Fibroblast of gingiva (primary cell): Measurements from ENCODE around the gene ADAMTSL3.

Source experiments
- DNase-seq: peaks from one replicate; pipeline ENCODE4 v3.0.0-alpha.2; 2011; ENCODE audit warnings: low read depth

The ADAMTSL3 gene

GRCh38 chr15:83880529-83880928 lies 226.6 kb downstream of the ADAMTSL3 start:
- DNase-seq: no peak

GRCh38 chr15:83881156-83881555 lies 227.2 kb downstream of the ADAMTSL3 start:
- DNase-seq: no peak

DNA sequence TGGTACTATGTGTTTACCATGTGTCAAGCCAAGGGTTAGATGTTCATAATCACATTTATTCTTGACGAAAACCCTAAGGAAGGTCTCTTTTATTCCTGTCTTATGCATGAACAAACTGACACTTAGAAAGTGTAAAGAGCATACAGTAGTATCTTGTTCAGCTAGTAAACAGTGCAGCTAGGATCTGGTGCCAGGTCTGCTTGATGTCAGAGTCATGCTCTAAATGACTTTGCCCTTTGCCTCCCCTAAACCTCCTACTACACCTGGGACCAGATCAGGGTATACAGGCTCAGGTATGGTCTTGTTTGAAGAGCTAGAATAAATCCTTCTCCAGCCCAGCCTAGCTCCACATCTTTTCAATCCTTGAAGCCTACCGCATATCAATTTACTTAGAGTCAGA lies 232.4 kb downstream of the ADAMTSL3 start:
- no peak for DNase-seq

GRCh38 chr15:83887404-83887803 lies 233.5 kb downstream of the ADAMTSL3 start:
- no peak for DNase-seq

GRCh38 chr15:83887961-83888360 lies 234.0 kb downstream of the ADAMTSL3 start:
- no peak for DNase-seq

GRCh38 chr15:83889995-83890394 lies 236.1 kb downstream of the ADAMTSL3 start:
- no peak for DNase-seq

DNA sequence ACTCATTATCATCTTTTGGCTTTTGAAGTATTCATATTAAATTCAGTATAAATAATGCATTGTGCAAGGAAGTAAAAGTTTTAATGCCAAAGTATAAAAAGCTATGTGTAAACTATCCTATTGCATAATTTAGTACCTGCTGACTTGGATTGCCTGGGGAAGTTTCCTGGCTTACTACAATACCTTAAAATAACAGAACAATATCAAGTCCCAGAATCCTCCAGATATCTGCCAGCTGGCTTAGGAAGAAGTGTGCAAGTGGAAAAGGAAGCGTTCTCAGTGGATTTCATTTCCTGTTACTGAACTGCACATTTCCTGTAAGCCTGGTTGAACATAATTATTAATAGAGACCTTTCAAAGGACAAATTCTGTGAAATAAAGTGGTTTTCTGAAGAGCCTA lies 236.7 kb downstream of the ADAMTSL3 start:
- DNase-seq: no peak

- no peak for DNase-seq
Measured at GRCh38 chr15:83892498-83892897, 238.6 kb downstream of the ADAMTSL3 start.

DNA sequence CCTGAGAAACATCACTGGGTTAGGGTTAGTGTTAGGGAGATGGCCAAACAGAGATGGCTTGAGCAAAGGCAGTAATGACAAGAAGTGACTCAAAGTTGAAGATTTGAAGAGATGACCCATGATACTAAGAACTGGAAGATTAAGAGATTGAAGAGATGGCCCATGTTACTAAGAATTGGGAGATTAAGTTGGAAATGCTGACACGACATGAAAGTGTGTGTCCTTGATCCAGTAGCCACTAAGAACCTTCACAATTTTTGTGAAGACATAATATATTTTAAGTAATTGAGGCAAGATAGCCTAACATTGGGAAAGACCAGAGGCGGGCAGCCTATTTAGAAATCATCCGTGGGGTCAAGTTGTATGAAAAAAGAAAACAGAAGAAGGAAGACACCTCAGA lies 239.4 kb downstream of the ADAMTSL3 start:
- DNase-seq: no peak

GRCh38 chr15:83897037-83897436 lies 243.1 kb downstream of the ADAMTSL3 start:
- DNase-seq: no peak

DNA sequence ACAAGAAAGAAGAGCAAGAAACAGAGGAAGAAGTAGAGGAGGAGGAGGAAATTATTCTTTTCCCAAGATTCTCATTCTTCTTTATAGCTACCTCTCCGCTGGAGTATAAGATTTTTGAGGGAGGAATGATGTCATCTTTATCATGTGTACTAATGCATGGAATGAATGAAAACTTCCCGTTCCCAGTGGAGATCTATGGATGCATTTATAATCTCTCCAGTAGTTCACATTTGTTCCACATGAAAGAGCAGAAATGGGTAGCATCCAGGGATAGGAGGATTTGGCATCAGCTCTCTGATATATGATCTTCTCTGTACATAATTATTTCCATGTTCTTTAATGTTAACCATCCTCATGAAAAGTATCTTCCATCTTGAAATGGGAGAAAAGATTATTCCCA lies 244.4 kb downstream of the ADAMTSL3 start:
- no peak for DNase-seq

GRCh38 chr15:83899670-83900069 lies 245.7 kb downstream of the ADAMTSL3 start:
- DNase-seq: no peak

DNA sequence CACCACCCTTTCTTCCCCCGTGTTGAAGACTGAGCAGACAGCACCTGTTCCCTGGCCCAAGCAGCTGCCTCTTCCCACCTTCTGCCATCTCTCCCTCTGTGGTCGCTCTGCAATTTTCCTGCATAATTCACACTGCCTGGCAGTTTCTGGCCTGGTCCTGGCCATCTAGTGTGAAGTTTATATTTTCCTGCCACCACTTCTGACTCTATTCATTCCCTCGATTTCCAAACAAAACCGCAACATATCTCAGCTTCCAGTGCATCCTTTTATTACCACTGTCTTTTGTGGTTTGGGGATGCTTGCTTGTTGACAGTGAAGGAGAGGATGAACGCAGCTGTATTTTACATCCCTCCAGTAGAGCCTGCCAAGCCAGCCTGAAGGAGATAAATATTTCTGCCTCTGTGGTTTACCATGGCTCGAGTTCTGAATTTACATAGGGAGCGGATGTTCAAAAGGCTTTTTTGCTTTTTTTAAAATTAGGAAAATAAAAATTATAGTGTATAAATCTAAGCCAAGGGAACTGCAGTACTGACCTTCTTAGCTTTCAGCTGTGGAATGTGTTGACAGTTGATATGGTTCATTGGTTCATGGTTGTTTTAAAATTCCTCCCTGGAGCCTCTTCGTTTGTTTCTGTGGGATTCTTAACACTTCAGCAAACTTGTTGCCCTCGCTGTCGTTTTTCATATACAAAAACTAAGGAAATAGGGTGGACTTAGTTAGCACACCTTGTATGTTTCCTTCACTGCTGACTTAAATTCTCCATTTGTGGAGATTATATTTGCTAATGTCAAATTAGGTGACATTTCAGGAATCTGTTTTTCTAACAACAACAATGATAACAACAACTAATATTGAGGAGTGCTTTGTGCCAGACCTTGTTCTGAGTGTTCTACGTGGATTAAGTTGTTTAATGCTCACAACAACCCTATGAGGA lies 250.5 kb downstream of the ADAMTSL3 start:
- DNase-seq: peak; percentile 67

DNA sequence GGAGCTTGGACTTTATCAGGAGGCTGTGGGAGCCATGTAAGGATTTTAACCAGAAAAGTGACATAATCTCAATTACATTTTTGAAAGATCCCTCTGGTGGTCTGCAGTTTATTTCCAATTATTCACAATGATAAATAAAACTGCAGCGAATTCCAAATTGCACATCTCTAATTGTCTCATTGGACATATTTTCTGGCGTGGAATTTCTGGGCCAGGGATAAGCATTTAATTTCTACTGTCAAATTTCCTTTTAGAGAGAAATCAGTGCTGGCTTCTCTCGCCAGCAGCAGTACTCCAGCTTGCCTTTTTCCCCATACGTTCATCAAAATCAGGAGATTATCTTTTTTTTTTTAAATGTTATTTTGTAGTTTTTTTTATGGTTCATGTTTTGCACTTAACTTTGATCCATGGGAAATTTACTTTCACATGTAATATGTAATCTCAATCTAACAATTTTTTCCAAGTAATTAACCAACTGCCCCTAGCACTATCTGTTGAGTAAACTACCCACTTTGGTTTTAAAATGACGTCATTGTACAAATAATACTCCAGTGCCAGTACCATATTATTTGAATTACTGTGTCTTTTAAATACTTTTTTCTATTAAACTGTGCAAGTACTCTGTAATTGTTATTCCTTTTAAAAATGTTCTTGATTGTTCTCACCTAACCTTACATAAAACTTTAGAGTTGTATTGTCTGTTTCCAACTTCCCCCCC lies 251.8 kb downstream of the ADAMTSL3 start:
- DNase-seq: no peak

- DNase-seq: no peak
Measured at GRCh38 chr15:83911345-83911744, 257.4 kb downstream of the ADAMTSL3 start.

DNA sequence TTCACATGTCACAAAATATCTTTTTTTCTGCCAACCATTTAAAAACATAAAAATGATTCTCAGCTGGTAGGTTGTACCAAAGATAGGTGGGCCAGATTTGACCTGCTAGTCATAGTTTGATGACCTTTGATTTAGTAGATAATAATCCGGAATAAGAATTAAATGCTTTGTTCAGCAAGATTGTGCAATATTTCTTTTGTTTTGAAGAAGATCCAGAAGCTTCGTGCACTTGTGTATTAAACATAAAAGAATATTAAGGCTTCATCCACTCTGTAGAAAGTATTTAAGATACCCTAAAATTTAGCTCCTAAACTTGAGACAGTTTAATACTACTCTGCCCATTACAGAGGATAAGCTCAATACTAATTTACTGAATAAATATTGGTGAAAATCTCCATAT lies 258.4 kb downstream of the ADAMTSL3 start:
- no peak for DNase-seq

- DNase-seq: no peak
Measured at GRCh38 chr15:83913034-83913632, 259.2 kb downstream of the ADAMTSL3 start.

GRCh38 chr15:83914906-83915305 lies 261.0 kb downstream of the ADAMTSL3 start:
- DNase-seq: no peak

- DNase-seq: no peak
Measured at GRCh38 chr15:83917432-83917831, 263.5 kb downstream of the ADAMTSL3 start.

- DNase-seq: no peak
Measured at GRCh38 chr15:83918011-83918410, 264.1 kb downstream of the ADAMTSL3 start.

DNA sequence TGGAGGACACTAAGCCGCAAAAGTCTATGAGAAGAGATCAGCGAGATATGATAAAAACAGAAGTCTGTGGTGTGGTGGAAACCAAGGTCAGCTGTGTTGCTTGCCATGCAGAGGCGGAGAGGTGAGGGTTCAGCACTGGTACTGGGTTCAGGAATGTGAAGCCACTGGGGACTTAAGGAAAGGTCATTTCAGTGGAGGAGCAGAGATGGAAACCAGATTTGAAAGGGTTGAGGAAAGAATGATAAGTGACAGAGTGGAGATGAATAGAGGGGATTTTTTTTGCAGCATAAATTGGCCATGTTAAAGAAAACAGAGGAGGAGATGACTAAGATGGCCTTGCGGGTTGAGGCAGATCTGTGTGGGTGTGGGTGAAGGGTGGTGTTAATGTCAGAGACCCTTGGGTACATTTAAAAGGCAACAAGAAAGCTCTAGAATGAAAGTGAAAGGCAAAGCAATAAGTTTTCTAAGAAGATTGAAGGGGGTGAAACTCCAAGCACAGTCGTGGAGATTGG lies 265.5 kb downstream of the ADAMTSL3 start:
- DNase-seq: no peak

GRCh38 chr15:83919978-83920510 lies 266.1 kb downstream of the ADAMTSL3 start:
- DNase-seq: no peak
